Fibroblast of villous mesenchyme (primary cell): Measurements from ENCODE around the gene LRRC32. TPM values are rescaled to one million over a fixed set of nuclear protein-coding genes. Genes with fewer than 3 reads are reported as not detected.

Source experiments
- DNase-seq: peaks from one replicate; pipeline ENCODE4 v3.0.0-alpha.2; 2010; ENCODE audit warnings: low read depth
- H3K4me3 ChIP-seq: 2 replicates; pipeline ENCODE4 v1.5.1; 2011; ENCODE audit warnings: low read depth, mild to moderate bottlenecking, low read length
- CTCF ChIP-seq: IDR thresholded peaks from 2 replicates; pipeline ENCODE4 v1.5.1; 2012; ENCODE audit warnings: low read depth, mild to moderate bottlenecking, low read length; ENCODE audit not compliant: insufficient read depth
- total RNA-seq: library from RNA; depleted of rRNA; stranded (reverse); fragments of >200 nt; gene quantifications from 2 replicates; pipeline ENCODE4 v1.2.3, GENCODE V29; 2012

LRRC32 gene
- total RNA-seq, 1 donor: 12.1 TPM

- no peak for DNase-seq
- no peak overlapping the region for H3K4me3 ChIP-seq
- no peak for TF ChIP-seq CTCF
Observed at GRCh38 chr11:76673176-76674142, 2.9 kb upstream of the LRRC32 start.

GRCh38 chr11:76672431-76673175 lies 2.1 kb upstream of the LRRC32 start:
- no peak for DNase-seq

GRCh38 chr11:76671626-76672309 lies 1.2 kb upstream of the LRRC32 start:
- DNase-seq: no peak

More at GRCh38 chr11:76672431-76673175, 2.1 kb upstream of the LRRC32 start:
- H3K4me3 ChIP-seq: no peak overlapping the region
- TF ChIP-seq CTCF: no peak

GRCh38 chr11:76671237-76671592 lies 668 bp upstream of the LRRC32 start:
- no peak for TF ChIP-seq CTCF
- no peak for DNase-seq
- peak overlapping the region; percentile 69 for H3K4me3 ChIP-seq

More at GRCh38 chr11:76671626-76672309, 1.2 kb upstream of the LRRC32 start:
- H3K4me3 ChIP-seq: no peak overlapping the region
- TF ChIP-seq CTCF: no peak

GRCh38 chr11:76669901-76670484 lies 554 bp downstream of the LRRC32 start:
- DNase-seq: peak; percentile 87
- TF ChIP-seq CTCF: no peak
- H3K4me3 ChIP-seq: peak overlapping the region; percentile 69

- no peak for TF ChIP-seq CTCF
- DNase-seq: no peak
- peak overlapping the region; percentile 69 for H3K4me3 ChIP-seq
Observed at GRCh38 chr11:76668362-76669155, 2.0 kb downstream of the LRRC32 start.
